Superior temporal gyrus (tissue), 1 donor: ENCODE results near the gene LPIN2.
"Not testable (repeated sequence)": the region's sequence is repeated elsewhere in the genome, so short reads cannot be mapped to it uniquely, and the experiment has no call there.

Experiments used
- DNase-seq: peaks from one replicate; pipeline ENCODE4 v3.0.0-alpha.2; 2016; ENCODE audit errors: extremely low spot score

The LPIN2 gene

GRCh38 chr18:3003766-3004165 lies 9.2 kb downstream of the LPIN2 start:
- DNase-seq, result not testable (repeated sequence)

GRCh38 chr18:3002732-3003131 lies 10.2 kb downstream of the LPIN2 start:
- no peak for DNase-seq

- no peak for DNase-seq
These were observed 14.3 kb downstream of the LPIN2 start for GRCh38 chr18:2998644-2999043.

GRCh38 chr18:2997846-2998564 lies 14.9 kb downstream of the LPIN2 start:
- peak; percentile 59 for DNase-seq

- DNase-seq, result no peak
These were observed 15.5 kb downstream of the LPIN2 start for GRCh38 chr18:2997429-2997828.

GRCh38 chr18:2994603-2995432 lies 18.1 kb downstream of the LPIN2 start:
- DNase-seq, result no peak

- no peak for DNase-seq
These were observed 18.8 kb downstream of the LPIN2 start for GRCh38 chr18:2994020-2994589.

GRCh38 chr18:2992995-2993877 lies 19.7 kb downstream of the LPIN2 start:
- DNase-seq, result no peak

GRCh38 chr18:2990956-2991640 lies 21.8 kb downstream of the LPIN2 start:
- DNase-seq, result no peak

- DNase-seq, result no peak
These were observed 24.8 kb downstream of the LPIN2 start for GRCh38 chr18:2987876-2988790.

- DNase-seq, result no peak
These were observed 26.6 kb downstream of the LPIN2 start for GRCh38 chr18:2986150-2986865.

GRCh38 chr18:2985628-2986027 lies 27.3 kb downstream of the LPIN2 start:
- DNase-seq, result no peak

GRCh38 chr18:2984703-2985261 lies 28.2 kb downstream of the LPIN2 start:
- no peak for DNase-seq

GRCh38 chr18:2984091-2984490 lies 28.9 kb downstream of the LPIN2 start:
- no peak for DNase-seq

GRCh38 chr18:2983296-2983695 lies 29.6 kb downstream of the LPIN2 start:
- no peak for DNase-seq

GRCh38 chr18:2982452-2983269 lies 30.3 kb downstream of the LPIN2 start:
- DNase-seq, result no peak

GRCh38 chr18:2982022-2982421 lies 30.9 kb downstream of the LPIN2 start:
- no peak for DNase-seq

- DNase-seq, result no peak
These were observed 31.7 kb downstream of the LPIN2 start for GRCh38 chr18:2981212-2981728.
